ENCODE measurements around the gene SECTM1.

Gene SECTM1

DNA sequence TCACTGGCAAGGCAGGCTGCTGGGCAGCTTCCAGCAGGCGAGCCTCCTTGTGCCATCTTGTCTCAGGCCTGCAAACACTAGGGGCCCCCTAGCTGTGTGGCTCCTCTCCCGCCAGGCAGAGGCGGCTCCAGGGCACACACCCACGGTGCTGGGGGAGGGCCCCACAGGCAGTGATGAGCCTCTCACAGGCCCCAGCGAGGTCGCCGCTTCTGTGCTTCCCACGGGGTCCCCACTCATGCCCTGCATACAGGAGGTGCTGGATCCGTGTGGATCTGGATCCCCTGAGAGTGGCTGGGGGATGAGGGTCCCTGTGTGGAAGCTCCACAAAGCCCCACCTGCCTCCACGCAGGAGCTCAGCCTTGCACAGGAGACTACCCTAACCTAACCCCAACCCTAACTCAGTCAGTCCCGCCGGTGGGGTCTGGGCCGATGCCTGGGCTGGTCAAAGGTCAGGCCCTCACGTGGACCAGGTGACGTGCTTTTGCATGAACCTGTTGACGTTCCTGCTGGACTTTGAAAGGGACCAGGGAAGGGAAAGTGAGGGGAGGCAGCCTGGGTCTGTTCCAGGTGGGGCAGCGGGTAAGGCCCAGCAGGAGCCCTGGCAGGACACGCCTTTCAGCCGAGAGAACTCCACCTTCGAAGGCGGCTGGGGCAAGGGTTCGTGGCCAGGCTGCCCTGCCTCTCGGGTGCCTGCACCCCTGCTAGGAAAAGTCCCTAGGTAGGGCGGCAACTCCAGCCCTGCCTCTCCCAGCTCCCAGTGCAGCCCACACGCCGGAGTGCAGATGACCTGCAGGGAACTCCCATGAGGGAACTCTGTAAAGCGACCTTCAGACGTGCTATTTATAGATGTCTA, 5.2 kb downstream of the SECTM1 start:
- DNase-seq (ENCODE audit: low spot score) = no peak

DNA sequence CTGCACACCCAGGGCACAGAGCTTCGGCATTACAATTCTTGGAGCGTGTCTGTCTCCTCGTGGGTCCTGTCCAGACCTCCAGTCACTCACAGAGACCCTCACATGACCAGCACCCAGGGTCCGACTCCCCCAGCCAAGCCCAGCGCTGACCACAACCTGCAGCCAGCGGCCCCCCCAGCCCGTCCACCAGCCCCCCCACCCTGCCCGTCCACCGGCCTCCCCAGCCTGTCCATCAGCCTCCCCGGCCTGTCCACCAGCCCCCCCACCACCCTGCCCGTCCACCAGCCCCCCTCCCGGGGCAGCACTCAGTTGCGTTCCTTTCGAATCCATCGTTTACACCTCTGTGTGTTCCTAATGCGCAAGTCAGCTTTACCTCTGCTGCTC, 5.8 kb downstream of the SECTM1 start:
- DNase-seq (ENCODE audit: low spot score) = no peak

DNA sequence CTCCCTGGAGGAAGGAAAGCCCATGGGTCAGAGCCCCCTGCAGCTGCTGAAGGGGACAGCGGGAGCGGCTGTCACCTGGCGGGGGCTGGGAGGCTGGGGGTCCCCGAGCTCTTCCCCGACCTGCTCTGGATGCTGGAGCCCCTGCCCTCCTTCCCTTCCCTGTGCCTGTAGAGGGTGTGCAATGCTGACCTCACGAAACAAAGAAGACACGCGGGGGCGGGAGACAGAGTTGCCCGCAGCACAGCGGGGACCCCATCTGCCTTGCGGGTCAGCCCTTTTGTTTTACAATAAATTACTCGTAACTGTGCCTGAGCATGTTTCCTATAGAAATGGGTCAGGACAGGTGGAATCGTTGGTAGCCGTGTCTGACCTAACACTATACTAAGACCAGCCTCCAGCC, 6.3 kb downstream of the SECTM1 start:
- DNase-seq (ENCODE audit: low spot score) = no peak

DNA sequence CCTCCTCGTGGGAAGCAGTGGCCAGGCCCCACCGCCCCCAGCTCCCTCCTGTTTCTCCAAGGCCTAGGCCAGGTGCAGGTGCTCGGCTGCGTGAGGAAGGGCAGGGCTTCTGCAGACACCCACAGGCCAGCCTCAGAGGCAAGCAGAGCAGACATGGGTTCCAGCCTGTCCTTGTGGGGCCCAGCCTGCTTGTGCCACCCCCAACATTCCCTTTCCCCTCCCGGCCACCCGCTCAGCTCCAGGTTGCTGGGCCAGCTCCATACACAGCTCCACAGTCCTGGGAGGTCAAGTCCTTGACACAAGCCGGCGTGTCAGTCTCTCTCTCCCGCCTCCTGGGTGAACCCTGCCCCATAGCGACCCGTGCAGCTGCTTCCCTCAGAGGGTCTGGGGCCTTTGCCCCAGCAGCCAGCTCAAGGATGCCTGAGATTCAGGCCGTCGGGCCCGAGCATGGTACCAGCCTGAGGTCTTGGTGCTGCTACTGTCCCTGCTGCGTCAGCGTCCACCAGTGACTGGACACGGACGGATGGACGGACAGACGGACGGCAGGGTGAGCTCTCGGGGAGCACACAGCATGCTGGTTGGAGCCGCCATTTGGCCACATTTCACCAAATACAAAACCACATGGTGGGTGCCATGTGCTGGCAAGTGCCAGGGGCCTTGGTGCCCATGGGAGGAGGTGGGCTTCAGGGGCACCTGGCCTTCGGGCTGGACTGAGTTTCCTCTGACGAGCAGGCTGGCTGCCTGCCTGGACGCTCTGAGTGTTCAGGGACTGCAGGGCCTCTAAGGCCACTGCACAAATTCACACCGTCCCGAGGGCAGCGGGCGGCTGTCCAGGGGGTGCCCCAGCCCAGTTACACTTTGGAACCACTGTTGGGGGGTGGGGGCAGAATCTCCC, 8.0 kb downstream of the SECTM1 start:
- DNase-seq (ENCODE audit: low spot score) = no peak

DNA sequence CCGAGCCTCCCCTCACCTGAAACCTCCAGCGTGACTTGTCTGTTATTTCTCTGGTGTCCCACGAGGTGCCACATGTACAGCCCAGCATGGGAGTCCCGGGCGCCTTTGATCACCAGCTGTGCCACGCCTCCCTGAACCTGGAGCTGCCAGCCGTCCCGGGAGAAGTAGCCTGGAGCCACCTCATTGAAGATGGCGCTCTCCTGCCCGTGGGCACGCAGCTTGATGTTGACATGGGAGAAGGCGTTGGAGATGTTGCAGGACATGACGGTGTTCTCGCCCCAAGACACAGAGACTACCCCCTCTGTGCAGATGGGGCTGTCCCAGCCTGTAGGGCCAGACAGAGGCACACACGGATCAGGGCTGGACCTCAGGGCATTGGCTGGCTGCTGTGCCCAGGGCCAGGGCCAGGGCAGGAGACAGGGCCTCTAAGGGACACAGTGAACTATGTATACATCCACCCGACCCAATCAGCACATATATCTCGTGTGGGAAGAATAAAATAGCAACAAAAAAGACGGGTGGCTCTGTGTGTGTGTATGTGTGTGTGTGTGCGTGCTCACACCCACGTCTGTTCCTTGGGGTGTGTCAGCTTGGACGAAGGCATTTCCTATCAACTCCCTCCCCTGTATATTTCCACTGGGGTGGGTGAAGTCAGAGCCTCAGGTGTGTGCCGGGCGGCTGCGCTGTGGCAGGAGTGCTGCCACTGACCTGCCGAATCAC, 8.8 kb downstream of the SECTM1 start:
- DNase-seq (ENCODE audit: low spot score) = no peak

DNA sequence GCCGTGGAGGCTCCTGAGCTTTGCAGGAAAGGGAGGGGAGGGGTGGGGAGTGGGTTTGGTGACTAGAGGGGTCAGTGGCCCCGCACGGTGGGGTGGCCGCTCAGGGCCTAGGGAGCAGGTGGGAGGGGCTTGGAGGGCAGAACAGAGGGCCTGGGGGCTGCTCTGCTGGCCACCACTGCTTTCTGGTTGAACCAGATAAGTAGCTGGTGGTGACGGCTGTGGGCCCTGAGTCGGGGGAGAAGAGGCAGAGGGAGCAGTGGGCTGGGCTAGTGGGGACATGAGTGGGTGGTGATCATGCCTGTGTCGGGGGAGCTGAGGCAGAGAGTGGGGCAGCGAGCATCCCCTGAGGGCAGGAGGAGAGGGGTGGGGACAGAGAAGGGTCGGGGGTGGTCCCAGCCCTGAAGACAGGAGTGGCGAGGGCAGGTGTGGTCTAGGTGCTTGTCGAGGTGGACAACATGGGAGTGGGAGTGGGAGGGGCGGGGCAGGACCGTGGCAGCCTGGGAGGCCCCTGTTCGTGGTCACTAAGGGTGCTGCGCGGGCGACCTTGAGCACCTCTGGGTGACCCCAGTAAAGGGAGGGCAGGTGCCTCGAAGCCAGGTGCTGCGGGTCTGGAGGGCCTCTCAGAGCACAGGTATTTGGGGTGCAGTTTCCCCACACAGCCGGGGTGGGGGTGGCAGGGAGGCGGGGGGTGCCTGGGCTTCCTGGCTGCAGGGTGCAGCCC, 9.9 kb downstream of the SECTM1 start:
- DNase-seq (ENCODE audit: low spot score) = no peak

DNA sequence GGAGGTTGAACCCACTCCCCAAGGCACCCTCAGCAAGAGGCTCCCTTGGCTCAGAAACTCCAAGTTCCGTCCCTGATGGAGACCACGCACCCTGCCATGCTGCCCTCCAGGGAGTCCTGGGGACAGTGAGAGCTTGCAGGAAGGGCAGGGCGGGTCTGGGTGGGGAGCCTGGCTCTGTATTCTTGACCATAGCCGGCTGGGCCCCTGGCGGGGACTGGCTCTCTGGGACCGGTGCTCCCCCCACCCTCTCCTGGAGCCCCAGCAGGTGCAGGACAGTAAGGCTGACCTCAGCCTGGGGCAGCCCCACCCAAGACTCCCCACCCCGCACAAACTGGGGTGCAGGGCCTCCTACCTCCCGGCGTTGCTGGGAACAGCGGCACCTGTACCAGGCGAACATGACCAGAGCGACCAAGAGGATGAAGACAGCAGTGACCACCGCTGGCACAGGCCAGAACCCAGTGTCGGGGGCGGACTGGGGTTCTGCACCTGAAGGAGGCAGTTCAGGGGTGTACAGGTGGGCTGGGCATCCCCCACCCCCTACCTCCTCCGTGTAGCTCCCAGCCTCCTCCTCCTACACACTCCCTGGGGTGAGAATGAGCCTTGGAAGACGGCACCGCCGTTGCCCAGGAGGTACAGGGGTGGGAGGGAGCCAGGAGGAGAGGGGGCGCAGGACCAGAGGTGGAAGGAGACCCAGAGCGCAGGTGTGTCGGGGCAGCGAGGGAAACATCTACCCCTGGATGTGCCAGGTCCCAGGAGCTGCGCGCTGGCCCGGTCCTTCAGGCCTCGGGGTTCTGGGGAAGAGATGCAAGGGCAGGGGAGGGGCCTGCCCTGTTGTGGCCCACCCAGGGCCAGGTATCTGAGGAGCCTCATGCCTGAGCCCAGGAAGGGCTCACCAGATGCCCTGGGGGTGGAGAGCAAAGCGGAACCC, 10.8 kb downstream of the SECTM1 start:
- DNase-seq (ENCODE audit: low spot score) = no peak

DNA sequence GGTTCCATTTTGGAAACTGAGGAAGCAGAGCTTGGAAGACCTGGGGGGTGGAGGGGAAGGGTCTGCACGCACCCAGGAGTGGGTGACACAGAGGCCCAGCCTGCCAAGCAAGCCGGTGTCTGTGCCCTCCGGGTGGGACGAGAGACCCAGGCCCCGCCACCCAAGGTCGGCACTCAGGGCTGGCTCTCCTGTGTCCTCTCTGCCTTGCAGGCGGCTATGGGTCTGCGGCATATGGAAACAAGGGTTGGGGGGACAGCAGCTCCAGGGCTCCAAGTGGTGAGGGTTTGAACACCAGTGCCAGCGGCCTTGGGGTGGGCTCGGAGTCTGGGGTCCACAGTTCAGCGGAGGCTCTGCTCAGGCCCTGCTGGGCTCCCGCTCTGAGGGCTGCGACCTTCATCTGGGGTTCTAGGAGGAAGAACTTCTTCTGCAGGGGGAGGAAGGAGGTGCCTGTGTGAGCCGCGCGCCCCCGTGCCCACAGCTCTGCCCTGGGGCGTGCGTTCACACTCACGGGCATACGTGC, 11.6 kb downstream of the SECTM1 start:
- no peak for DNase-seq (ENCODE audit: low spot score)

DNA sequence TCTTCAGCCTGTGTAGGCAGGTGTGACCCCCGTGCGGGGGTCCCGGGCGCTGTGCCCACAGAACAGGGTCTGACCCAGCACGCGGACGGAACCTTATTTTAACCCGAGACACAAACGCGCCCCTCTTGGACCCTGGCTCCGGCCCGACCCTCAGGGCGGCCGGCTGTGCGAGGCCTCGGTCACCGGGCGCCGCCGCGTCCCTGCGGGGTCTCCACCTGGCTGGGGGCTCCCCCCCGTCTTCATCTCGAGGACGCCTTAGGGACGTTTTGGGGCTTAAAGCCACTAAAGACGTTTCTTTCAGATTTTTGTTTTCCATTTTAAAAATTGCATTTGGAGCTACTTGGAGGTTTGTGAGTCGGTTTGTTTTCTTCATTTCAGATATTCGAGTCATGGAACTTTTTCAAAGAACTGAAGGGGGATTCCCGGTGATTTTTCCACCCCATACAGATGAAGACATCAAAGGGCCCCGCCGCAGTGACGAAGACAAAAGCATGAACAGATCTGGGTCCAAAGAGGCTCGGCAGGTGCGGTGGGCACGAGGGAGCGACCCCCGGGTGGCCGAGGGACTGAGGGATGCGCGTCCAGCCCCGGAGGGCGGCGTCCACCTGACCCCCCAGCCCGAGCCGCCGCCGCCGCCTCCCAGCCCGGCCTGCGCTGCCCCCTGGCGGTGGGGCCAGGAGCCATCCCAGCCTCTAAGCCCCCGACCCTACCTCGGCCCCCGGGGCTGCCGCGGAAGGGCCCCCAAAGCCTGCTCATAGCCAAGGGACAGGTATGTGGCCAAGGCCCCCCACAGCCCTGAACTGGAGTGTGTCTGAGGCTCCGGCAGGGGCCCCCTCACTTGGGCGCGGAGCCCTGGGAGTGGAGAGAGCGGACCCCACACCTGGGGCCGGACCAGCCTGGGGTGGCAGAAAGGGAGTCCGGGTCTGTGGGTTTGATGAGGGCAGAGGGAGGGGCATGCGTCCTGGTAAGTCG, 12.3 kb downstream of the SECTM1 start:
- no peak for DNase-seq (ENCODE audit: low spot score)

DNA sequence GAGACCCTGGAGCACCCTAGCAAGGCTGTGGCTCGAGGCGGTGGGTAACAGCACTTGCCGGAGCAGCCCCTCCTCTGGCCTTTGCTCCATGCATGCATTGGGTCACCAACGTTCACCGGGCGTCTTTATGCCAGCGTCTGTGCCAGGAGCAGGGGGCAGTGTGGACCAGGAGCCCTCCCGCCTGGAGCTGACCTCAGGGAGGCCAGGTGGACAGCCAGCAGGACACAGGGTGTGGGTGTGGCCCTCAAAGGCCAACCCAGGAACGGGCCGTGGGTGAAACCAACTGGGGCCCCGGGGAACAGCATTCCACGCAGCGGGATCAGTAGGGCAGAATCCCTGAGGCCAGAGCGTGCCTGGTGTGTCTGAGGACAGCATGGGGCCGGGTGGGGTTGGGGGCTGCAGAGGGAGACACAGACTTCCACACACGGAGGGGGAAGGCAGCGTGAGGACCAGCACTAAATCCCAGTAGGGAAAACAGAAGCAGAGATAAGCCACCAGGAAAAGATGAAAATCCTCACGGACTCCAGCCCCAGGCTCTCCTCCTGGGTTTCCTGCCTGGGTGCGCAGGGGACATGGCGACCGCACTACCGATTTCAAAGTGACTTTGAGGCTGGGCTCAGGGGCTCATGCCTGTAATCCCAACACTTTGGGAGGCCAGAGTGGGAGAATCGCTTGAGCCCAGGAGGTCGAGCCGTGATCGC, 13.3 kb downstream of the SECTM1 start:
- DNase-seq (ENCODE audit: low spot score) = no peak

DNA sequence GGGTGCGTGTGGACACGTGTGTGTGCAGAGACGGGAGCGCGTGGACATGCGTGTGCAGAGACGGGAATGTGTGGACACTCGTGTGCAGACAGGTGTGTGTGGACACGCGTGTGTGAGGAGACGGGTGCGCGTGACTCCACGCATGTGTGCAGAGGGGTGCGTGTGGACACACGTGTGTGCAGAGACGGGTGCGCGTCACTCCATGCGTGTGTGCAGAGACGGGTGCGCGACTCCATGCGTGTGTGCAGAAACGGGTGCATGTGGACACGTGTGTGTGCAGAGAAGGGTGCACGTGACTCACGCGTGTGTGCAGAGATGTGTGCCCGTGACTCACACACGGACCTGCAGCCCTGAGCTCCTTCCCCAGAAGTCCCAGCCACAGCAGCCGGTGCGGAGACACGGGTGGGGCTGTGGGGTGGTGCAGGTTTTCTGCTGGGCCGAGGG, 13.9 kb downstream of the SECTM1 start:
- no peak for DNase-seq (ENCODE audit: low spot score)

DNA sequence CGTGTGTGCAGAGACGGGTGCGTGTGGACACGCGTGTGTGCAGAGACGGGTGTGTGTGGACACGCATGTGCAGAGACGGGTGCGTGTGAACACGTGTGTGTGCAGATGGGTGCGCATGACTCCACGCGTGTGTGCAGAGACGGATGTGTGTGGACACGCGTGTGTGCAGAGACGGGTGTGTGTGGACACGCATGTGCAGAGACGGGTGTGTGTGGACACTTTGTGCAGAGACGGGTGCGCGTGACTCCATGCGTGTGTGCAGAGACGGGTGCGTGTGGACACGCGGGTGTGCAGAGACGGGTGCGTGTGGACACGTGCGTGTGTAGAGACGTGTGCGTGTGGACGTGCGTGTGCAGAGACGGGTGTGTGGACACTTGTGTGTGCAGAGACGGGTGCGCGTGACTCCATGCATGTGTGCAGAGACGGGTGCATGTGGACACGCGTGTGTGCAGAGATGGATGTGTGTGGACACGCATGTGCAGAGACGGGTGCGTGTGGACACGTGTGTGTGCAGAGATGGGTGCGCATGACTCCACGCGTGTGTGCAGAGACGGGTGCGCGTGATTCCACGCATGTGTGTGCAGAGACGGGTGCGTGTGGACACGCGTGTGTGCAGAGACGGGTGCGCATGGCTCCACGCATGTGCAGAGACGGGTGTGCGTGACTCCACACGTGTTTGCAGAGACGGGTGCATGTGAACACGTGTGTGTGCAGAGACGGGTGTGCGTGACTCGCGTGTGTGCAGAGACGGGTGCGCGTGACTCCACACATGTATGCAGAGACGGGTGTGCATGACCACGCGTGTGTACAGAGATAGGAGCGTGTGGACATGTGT, 14.6 kb downstream of the SECTM1 start:
- DNase-seq (ENCODE audit: low spot score) = no peak

DNA sequence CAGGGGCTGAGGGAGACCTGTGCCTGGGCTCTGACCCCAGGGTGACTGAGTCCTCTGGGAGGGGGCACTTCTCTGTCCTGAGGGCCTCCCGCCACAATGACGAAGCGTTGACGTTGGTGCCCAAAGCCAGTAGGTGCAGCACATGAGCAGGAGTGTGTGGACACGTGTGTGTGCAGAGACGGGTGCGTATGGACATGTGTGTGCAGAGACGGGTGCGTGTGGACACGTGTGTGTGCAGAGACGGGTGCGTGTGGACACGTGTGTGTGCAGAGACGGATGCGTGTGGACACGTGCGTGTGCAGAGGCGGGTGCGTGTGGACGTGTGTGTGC, 15.4 kb downstream of the SECTM1 start:
- DNase-seq (ENCODE audit: low spot score) = no peak

DNA sequence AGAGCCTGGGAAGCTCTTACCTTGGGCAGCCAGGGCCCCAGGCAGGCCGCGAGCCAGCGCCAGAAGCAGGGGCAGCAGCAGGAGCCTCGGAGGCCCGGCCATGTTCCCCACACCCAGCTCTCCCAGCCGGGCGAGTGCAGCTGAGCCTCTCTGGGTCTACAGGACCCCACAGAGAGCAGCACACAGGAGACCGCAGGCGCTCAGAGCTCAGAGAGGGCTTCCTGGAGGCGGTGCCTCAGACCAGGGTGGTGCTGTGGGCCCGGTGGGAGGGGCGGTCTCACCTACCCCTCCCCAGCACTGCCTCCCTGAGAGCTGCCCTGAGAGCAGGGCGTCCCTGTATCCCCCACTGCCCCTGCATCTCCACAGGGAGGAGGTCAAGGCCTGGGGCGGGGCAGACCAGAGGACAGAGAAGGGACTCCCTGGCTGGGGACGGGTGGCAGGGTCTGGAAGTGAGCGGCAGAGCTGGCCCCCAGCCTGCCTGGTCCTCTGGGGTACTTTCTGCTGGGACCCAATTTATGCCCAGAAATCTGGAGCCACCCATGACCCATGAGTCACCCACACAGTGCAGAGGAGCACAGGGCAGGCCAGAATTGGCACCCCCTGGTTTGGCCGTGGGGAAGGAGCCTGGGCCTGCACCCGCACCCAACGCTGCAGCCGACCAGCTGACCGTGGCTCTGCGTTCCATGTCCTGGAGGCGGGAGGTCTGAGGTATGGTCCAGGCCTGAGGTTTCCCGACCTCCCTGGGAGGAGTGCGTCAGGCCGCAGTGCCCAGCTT, 16.0 kb downstream of the SECTM1 start, which contains the start of gene CD7:
Gene CD7, minus strand, starts transcription at position 215 of the 775 bp plus-strand sequence. Its CDS starts 113 bp downstream, at position 102.
- DNase-seq (ENCODE audit: low spot score) = no peak

DNA sequence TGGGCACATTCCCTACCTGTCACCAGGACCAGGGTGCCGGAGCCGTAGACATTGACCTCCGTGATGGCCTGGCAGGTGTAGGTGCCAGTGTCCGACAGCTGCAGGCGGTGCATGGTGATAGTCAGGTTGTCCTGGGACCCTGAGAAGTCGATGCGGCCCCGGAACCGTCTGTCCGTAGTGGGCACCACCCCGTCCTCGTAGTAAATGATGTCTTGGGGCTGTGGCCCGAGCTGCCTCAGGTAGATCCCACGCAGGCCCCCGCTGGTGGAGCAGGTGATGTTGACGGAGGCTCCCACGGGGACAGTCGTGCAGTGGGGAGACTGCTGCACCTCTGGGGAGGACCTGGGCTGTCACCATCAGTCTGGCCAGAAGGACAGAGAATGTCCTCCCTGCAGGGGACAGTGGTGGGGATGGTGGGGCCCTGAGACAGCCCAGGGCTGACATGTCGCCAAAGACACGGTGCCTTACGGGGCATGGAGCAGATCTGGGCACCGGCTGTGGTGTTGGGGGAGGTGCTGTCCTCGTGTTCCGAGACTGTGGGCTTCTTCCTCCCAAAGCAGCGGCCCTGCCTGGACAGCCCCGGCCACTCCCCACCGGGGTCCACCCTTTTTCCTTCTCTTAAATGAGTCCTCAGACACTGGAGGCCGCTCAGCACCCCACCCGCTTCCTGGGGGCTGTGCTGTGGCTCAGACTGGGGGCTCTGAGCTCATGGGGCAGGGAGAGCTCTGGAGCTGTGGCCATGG, 16.7 kb downstream of the SECTM1 start:
- no peak for DNase-seq (ENCODE audit: low spot score)

DNA sequence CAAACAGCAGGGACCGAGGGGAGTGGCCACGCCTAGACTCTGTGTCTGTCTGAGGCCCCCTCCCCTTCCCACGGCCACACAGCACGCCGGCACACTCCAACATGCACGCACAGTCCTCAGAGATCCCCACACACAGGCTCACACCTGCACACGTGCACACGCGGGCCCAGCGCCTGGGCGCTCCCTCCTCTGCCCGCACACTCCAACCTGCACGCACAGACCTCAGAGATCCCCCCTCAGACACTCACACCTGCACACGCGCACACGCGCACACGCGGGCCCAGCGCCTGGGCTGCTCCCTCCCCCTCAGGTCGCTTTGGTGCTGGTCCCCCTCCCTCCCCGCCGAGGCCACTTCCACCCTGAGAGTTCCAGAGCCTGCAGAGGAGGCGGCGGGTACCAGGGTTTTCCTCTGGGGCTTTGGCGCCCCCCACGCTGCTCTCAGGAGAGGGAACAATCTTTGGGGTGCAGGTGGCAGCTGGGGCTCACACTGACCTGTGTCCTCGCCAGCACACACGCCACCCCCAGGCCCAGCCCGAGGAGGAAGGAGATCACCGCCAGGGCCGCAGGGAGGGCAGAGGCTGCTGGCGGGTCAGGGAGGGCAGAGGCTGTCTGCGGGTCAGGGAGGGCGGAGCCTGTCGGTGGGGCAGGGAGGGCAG, 17.7 kb downstream of the SECTM1 start:
- no peak for DNase-seq (ENCODE audit: low spot score)
